Activated CD8-positive, alpha-beta memory T cell treated with anti-CD3 and anti-CD28 coated beads, Interleukin-2, amount 50 U/mL, for 1 hour (primary cell): Measurements from ENCODE around the gene SH2D4B.

Source experiments
- DNase-seq: peaks from one replicate; pipeline ENCODE4 v3.0.0-alpha.2; 2020; ENCODE audit errors: extremely low read depth

The SH2D4B gene

GRCh38 chr10:80690434-80690833, 152.7 kb downstream of the SH2D4B start:
- no peak for DNase-seq

GRCh38 chr10:80691441-80691840, 153.7 kb downstream of the SH2D4B start:
- DNase-seq: no peak

- no peak for DNase-seq
These were observed 155.9 kb downstream of the SH2D4B start for GRCh38 chr10:80693565-80693964.

- DNase-seq: no peak
These were observed 157.2 kb downstream of the SH2D4B start for GRCh38 chr10:80694930-80695329.
